Panc1 (cell line): ENCODE measurements around the gene SLCO2A1. TPM values are rescaled to one million over a fixed set of nuclear protein-coding genes. Genes with fewer than 3 reads are reported as not detected.

Experiments used
- ATAC-seq: fragments of 200-7000 bp; cut with Tn5 transposase; 2 replicates; pipeline ENCODE4 v1.9.1; 2020; ENCODE audit warnings: mild to moderate bottlenecking, moderate library complexity
- BruUV-seq: library from RNA; stranded (reverse); fragments of 400-500 nt; replicated peaks from 2 replicates; lab custom pipeline; 2021; lab: Mats Ljungman, UMichigan
- CTCF ChIA-PET: fragments of 300-600 bp; sonication (Branson Sonifier 250); formaldehyde crosslinking; loops from one replicate; lab custom pipeline; 2022; ENCODE audit warnings: antibody characterized with exemption; lab: Charles Lee
- POLR2A ChIA-PET: fragments of 300-600 bp; sonication (Branson Sonifier 250); formaldehyde crosslinking; loops from one replicate; lab custom pipeline; 2022; ENCODE audit warnings: antibody characterized with exemption; lab: Charles Lee
- DNase-seq: peaks from one replicate; pipeline ENCODE4 v3.0.0-alpha.2; 2010; ENCODE audit warnings: low read depth, low spot score
- H3K27ac ChIP-seq: 2 replicates; pipeline ENCODE4 v1.5.1; 2011; ENCODE audit warnings: mild to moderate bottlenecking, low read length, inconsistent platforms
- H3K27me3 ChIP-seq: fragments of 200-500 bp; sonication (Bioruptor generic); 2 replicates; pipeline ENCODE4 v1.6.0; 2014; ENCODE audit warnings: low read length, inconsistent platforms; ENCODE audit not compliant: control insufficient read depth, insufficient read depth
- H3K36me3 ChIP-seq: fragments of 200-500 bp; sonication (Bioruptor generic); 2 replicates; pipeline ENCODE4 v1.5.1; 2014; ENCODE audit warnings: inconsistent platforms, mild to moderate bottlenecking, low read length, moderate library complexity; ENCODE audit not compliant: control insufficient read depth, insufficient read depth
- H3K4me1 ChIP-seq: 2 replicates; pipeline ENCODE4 v1.5.1; 2011; ENCODE audit warnings: inconsistent platforms, mild to moderate bottlenecking, low read length, moderate library complexity; ENCODE audit not compliant: control insufficient read depth, insufficient read depth
- H3K4me3 ChIP-seq, 2 experiments: 2 replicates each; pipeline ENCODE4 v1.5.1; 2011 to 2012; ENCODE audit warnings: low read depth in 2 of 2, low read length in 2 of 2, mild to moderate bottlenecking in 2 of 2, inconsistent platforms in 1 of 2, moderate library complexity in 1 of 2
- H3K9me3 ChIP-seq: fragments of 200-500 bp; sonication (Bioruptor generic); 2 replicates; pipeline ENCODE4 v1.5.1; 2014; ENCODE audit warnings: low read depth, mild to moderate bottlenecking, inconsistent platforms, low read length, moderate library complexity; ENCODE audit not compliant: control insufficient read depth, insufficient read depth
- CTCF ChIP-seq: fragments of 450-650 bp; IDR thresholded peaks from 2 replicates; pipeline ENCODE4 v1.5.1; 2017; ENCODE audit warnings: mild to moderate bottlenecking
- POLR2AphosphoS5 ChIP-seq: IDR thresholded peaks from 2 replicates; pipeline ENCODE4 v1.6.1; 2012; ENCODE audit warnings: mild to moderate bottlenecking, low read depth, low read length, moderate library complexity
- REST ChIP-seq, 2 experiments: IDR thresholded peaks; 2 replicates each; pipeline ENCODE4 v1.6.1; 2011 to 2012; ENCODE audit warnings: low read depth in 2 of 2, control low read depth in 1 of 2, low read length in 1 of 2, mild to moderate bottlenecking in 1 of 2, moderate library complexity in 1 of 2; ENCODE audit not compliant: insufficient read depth in 1 of 2
- SIN3A ChIP-seq: IDR thresholded peaks from 2 replicates; pipeline ENCODE4 v1.6.1; 2012; ENCODE audit warnings: low read depth, mild to moderate bottlenecking, low read length, moderate library complexity, borderline replicate concordance; ENCODE audit not compliant: insufficient read depth
- TCF7L2 ChIP-seq: IDR thresholded peaks from 2 replicates; pipeline ENCODE4 v1.6.1; 2011; ENCODE audit warnings: mild to moderate bottlenecking, low read depth, low read length, inconsistent platforms
- in situ Hi-C: cut with HindIII; loops from 2 replicates; pipeline ENCODE4 v1.10.0; 2016; ENCODE audit warnings: low sequenced_read_pairs, low pct_unique_long_range_greater_than_20kb
- intact Hi-C: fragments of 100-400 bp; cut with micrococcal nuclease; formaldehyde crosslinking; loops from one replicate; pipeline ENCODE4 v1.10.0; 2022; ENCODE audit not compliant: unreplicated experiment
- total RNA-seq: library from RNA; stranded (reverse); gene quantifications from one replicate; pipeline ENCODE4 v1.2.1, GENCODE V29; 2021; ENCODE audit not compliant: unreplicated experiment

SLCO2A1 gene
- total RNA-seq, 1 experiment from 2014 or later = 0.62 TPM

GRCh38 chr3:134001251-134001650 is 28.5 kb downstream of the SLCO2A1 start:
- Histone ChIP-seq H3K27me3 (no peaks in the 10 kb centered on the region; the same call in 1 of the 2 replicates), H3K4me1 (no peaks in the 10 kb centered on the region), H3K27ac (no peak overlapping the region), H3K36me3 (no peaks in the 10 kb centered on the region), H3K9me3 (no peaks in the 10 kb centered on the region), H3K4me3 (no peak overlapping the region)
- ATAC-seq (no peak), DNase-seq (no peak)
- in situ Hi-C loops = no loop called here
- TF ChIP-seq REST (IDR thresholded peaks at IDR 0.05; ENCODE audit: insufficient read depth in 1 of 2, low read depth in 2 of 2, low read length in 1 of 2) (no peak), CTCF (no peak), SIN3A (no peak), POLR2AphosphoS5 (no peak), TCF7L2 (no peak)
- ChIA-PET CTCF (no interaction called here), POLR2A (no interaction called here)
- intact Hi-C loops = no loop called here
- no TSS peak for BruUV-seq

- H3K4me3 ChIP-seq = no peak overlapping the region
- DNase-seq (no peak), ATAC-seq (no peak)
- no TSS peak for BruUV-seq
- H3K9me3 ChIP-seq = no peaks in the 10 kb centered on the region
- POLR2A ChIA-PET = no interaction called here
- in situ Hi-C loops (no loop called here), intact Hi-C loops (no loop called here)
- no peaks in the 10 kb centered on the region for H3K36me3 ChIP-seq
- no peak overlapping the region for H3K27ac ChIP-seq
- no peaks in the 10 kb centered on the region; the same call in 1 of the 2 replicates for H3K27me3 ChIP-seq
- H3K4me1 ChIP-seq = no peaks in the 10 kb centered on the region
- TF ChIP-seq SIN3A (no peak), REST (IDR thresholded peaks at IDR 0.05; ENCODE audit: insufficient read depth in 1 of 2, low read depth in 2 of 2, low read length in 1 of 2) (no peak), CTCF (no peak), POLR2AphosphoS5 (no peak), TCF7L2 (no peak)
- CTCF ChIA-PET = no interaction called here
Measured at GRCh38 chr3:133999891-134000685, 29.6 kb downstream of the SLCO2A1 start.
